Subcutaneous adipose tissue (tissue), 4 donors: ENCODE data around the gene HLA-B. TPM values are rescaled to one million over a fixed set of nuclear protein-coding genes. Genes with fewer than 3 reads are reported as not detected.

Experiments used
- total RNA-seq, 4 donors: library from RNA; depleted of rRNA; stranded (reverse); fragments of >200 nt; gene quantifications; one replicate each; pipeline ENCODE4 v1.1.0, GENCODE V29; 2016
- TF ChIP-seq, protein P1 (sequence below): fragments of 450-650 bp; IDR thresholded peaks from one replicate; pipeline ENCODE4 v1.5.1; 2016; ENCODE audit warnings: low read depth, mild to moderate bottlenecking, control low read depth, antibody characterized with exemption, moderate library complexity

Gene HLA-B
- total RNA-seq, 4 donors from 2014 or later = 568 to 1,906 (median 1,383) TPM

DNA sequence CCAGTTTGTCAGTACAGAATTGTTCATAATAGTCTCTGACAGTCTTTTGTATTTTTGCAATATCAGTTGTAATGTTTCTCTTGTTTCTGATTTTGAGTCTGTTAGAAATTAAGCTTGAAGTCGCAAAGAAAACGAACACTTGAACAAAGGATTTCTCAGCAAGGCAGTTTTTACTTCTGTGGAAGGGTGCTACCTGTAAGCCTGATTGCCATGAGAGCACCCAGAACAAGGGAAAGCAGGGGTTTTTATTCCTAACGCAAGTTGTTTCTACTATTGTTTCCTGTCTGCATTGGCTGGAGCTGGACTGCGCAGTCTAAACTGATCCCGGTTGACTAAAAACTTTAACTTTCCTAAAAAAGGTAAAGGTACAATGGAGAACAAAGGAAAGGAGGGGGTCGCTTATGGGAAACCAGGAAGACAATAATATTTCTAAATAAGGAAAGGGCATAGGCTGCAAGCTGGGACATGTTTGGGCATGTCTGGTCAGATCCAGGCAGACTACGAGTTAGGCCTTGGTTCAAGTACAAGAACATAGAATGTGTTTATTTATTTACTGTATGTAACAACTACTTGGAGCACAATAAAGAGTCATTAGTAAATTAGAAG is 28.5 kb downstream of the HLA-B start:
- TF ChIP-seq, protein P1, sequence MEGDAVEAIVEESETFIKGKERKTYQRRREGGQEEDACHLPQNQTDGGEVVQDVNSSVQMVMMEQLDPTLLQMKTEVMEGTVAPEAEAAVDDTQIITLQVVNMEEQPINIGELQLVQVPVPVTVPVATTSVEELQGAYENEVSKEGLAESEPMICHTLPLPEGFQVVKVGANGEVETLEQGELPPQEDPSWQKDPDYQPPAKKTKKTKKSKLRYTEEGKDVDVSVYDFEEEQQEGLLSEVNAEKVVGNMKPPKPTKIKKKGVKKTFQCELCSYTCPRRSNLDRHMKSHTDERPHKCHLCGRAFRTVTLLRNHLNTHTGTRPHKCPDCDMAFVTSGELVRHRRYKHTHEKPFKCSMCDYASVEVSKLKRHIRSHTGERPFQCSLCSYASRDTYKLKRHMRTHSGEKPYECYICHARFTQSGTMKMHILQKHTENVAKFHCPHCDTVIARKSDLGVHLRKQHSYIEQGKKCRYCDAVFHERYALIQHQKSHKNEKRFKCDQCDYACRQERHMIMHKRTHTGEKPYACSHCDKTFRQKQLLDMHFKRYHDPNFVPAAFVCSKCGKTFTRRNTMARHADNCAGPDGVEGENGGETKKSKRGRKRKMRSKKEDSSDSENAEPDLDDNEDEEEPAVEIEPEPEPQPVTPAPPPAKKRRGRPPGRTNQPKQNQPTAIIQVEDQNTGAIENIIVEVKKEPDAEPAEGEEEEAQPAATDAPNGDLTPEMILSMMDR = no peak

DNA sequence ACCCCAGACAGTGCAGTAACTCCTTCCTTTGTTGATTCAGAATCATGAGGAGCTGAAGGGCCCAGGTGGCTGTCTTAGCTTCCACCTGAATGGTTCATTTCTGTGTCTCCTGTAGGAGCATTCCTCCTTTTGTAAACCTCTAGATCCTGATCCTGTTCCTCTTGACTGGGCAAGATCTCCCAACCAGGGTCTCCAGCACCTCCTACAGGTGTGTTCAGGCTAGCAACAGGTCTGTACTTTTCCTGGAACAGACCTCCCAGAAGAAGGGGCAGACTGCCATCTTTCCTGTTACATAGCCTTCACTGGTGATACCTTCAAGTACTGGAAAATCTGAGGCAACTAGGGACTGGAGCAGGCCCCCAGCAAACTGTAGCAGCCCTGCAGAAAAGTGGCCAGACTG is 35.2 kb downstream of the HLA-B start:
- TF ChIP-seq, protein P1 = no peak

DNA sequence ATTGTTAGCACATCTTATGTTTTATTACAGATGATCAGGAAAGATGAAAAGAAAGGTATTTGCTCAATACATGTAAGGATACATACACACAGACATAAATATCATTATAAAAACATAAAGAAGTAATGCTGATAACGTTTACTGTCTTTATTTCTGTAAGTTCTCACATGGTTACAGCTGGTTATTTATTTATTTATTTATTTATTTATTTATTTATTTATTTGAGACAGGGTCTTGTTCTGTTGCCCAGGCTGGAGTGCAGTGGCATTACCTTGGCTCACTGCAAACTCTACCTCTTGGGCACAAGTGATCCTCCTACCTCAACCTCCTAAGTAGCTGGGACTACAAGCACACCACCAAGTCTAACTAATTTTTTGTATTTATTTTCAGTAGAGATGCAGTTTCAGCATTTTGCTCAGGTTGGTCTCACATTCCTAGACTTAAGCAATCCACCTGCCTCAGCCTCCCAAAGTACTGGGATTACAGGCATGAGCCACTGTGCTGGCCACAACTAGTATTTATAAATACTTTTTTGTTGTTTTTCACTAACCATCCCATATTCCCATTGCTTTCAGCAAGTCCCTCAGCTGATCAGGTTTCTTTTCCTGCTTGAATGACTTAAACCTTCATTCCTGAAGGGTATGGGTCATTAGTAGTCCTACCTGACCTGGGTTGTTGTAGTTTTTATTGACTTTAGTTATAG is 35.8 kb downstream of the HLA-B start:
- TF ChIP-seq, protein P1 = no peak

DNA sequence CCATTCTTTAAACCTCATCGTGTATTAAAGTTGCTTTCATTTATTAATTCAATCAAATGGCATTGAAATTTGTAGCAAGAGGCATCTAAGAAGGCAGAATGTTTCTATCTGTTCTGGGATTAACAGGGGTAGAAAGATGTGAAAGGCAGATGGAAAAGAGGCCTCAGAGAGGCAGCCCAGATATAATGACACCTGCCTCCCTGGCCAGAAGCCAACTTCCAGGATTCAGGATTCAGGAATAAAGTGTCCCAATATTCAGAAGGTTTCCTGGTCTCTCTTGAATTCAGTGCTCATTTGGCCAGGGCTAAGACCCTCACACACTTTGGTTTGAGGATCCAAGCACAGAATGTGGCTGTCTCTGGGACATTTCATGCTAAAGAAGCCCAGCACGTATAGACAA is 39.9 kb downstream of the HLA-B start:
- TF ChIP-seq, protein P1 = no peak

DNA sequence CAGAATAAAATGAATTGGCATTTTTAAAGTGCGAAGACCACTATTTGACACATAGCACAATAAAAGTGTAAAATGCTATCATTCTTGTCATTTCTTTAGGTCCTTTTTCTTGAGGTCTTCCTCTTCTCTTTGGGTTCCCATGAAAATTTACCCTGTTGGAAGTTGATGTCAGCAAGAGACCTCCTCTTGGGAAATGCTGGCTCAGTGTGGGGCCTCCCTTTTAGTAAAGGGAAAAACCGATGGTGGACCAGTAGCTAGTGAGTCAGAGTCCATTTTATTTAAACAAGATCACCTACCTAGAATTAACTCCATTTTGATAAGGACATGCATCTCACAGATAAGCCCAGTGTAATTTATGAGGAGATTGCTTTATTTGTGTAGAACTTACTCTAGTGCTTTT is 47.3 kb downstream of the HLA-B start:
- TF ChIP-seq, protein P1 = no peak

DNA sequence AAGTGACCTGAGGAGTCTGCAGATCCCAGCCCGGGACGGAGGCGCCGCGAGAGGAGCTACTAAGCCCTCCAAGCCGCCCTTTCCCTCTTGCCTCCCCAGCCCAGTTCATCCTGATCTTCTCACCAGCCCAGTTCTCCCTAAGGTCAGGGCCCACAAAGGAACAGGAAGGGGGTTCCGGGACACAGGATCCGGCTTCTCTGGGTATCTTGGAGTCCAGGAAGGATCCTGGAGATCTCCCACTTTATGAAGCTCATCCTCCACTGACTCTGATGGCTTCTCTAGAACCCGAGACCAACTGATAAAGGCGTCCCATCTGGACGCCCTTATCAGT is 48.2 kb downstream of the HLA-B start:
- TF ChIP-seq, protein P1 = no peak

DNA sequence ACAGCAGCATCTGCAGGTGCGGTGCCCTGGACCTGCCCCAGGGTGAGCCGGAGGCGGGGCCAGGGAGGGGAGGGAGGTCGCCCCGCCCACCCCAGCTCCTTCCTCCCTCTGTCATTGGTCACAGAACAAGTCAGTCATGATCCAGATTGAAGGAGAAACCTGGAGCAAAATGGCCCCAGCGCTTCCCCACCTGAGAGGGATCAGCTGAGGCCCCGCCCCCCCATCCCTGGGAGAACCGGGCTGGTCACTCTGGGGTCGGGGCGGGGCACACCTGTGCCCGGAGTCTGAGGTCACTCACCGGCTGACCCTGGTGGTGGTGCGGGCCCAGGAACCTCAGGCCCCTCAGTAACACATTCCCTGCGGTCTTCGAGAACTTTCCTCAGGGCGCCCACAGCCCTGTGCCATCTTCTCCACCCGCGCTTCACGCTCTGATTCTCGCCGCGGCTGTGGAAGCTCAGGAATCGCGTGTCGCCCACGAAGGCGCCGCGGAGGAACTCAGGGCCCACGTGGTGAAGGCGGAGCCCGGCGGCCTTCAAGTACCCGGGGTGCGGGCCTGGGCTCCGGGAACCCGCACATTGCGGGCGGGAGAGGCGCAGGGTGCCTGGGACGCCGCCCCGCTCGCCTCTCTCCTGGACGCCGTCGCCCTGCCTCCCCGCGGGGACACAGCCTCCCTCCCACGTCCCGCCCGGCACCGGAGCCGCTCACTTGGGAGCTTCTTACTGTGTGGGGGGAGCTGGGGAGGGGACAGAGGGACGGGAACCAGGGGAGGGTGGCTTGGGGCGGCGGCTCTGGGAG is 48.7 kb downstream of the HLA-B start:
- TF ChIP-seq, protein P1 = no peak
